Mammary epithelial cell (primary cell): ENCODE results near the gene RGS21.

ENCODE experiments used
- CTCF ChIP-seq, 2 donors: IDR thresholded peaks in 1 of 2; conservative IDR thresholded peaks in 1 of 2; 2 replicates each; pipeline ENCODE4 v1.5.1; 2011 to 2012; ENCODE audit warnings: inconsistent platforms in 2 of 2, low read length in 2 of 2, mild to moderate bottlenecking in 2 of 2, control low read depth in 1 of 2, low read depth in 1 of 2; ENCODE audit not compliant: insufficient read depth in 1 of 2; ENCODE audit errors: extremely low read depth in 1 of 2
- EZH2 ChIP-seq: IDR thresholded peaks from 2 replicates; pipeline ENCODE4 v1.6.1; 2012; ENCODE audit warnings: low read length, inconsistent platforms, borderline replicate concordance

DNA sequence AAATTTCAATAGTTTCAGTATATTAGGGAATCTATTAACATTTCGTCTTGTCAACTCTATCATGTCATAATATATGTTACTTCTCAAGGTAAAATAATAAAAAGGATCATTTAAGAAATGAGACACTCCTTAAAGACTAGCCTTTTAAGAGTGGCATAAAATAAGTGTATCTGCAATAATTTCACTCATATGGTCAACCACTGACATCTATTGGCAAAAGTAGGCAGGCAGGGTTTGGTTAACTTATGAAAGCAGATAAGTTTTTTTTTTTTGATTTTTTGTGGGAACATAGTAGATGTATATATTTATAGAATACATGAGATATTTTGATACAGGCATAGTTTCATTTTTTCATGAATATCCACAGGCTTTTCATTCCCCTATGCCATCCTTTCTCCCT, 5.5 kb upstream of the RGS21 start:
- TF ChIP-seq CTCF (conservative IDR thresholded peaks at IDR 0.05 in 1 of 2, IDR thresholded peaks at IDR 0.05 in 1 of 2; ENCODE audit: extremely low read depth in 1 of 2, insufficient read depth in 1 of 2, low read depth in 1 of 2, low read length in 2 of 2) (peak; percentile 49 to 62), EZH2 (no peak)
